HG03469 (cell line): ENCODE measurements around the gene LRRC8D.

Experiments
- ATAC-seq: cut with Tn5 transposase; IDR thresholded peaks from one replicate; pipeline ENCODE4 v1.9.1; 2021; ENCODE audit warnings: mild to moderate bottlenecking, moderate library complexity, moderate number of reproducible peaks; ENCODE audit not compliant: unreplicated experiment

LRRC8D gene

GRCh38 chr1:89806616-89807015 lies 14.2 kb upstream of the LRRC8D start:
- ATAC-seq, result no peak

DNA sequence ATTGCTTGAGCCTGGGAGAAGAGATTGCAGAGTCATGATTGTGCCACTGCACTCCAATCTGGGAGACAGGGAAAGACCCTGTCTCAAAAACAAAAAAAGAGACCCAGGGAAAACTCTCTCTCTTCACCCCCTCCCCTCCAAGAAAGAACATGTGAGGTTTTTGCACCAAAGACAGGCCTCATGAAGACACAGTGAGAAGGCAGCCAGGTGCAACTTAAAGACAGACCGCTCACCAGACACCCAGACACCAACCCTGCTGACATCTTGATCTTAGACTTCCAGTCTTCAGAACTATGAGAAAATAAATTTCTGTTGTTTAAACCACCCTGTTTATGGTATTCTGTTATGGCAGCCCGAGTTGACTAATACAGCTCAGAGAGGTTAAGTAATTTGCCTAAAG lies 13.3 kb upstream of the LRRC8D start:
- ATAC-seq, result no peak

GRCh38 chr1:89807983-89808382 lies 12.8 kb upstream of the LRRC8D start:
- no peak for ATAC-seq

DNA sequence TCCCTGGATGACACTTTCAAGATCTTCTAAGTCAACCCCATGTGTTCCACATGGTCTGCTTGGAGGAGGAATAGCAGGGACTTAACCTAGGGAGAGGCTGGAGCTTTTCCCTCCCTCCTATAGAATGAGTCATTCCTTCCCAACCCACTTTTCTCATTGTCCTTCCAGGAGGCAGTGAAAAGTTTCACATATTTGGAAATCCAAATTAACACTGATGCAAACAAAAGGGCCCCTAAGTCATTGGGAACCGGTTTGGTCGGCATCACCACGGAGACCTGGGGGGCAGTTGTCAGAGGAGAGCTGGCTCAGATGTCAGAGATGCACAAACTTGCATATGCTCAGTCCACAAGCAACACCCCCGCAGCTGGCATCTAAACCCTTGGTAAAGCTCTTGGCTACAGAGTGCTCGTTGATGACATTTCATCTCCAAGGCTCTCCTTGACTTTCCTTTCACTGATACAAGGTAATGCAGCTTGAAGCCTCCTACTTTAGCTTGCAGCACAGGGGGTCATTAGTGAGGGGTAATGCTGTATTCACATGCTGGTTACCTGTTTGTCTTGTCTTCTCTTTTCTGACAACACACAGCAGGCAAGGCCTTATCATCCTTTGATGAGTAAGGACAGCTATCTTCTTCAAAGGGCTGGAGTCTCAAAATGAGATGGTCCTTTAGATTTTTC lies 12.3 kb upstream of the LRRC8D start:
- no peak for ATAC-seq

DNA sequence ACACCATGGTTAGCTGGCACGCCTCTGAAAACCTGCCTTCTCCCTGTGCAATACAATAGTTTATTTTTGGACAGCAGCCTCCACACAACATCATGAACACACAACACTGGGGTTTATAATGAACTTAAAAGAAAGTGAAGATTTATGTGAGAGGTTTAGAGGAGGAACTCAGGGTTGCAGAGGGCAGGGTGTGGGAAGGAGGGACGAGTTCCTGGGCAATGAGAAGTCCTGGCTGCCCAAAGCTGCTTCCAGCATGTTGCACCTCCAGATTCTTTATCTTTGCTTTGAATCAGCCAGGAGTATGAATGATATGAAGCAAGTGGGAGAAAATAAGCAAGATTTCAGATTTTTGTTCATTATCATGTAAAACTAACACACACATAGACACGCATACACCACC lies 11.3 kb upstream of the LRRC8D start:
- no peak for ATAC-seq

DNA sequence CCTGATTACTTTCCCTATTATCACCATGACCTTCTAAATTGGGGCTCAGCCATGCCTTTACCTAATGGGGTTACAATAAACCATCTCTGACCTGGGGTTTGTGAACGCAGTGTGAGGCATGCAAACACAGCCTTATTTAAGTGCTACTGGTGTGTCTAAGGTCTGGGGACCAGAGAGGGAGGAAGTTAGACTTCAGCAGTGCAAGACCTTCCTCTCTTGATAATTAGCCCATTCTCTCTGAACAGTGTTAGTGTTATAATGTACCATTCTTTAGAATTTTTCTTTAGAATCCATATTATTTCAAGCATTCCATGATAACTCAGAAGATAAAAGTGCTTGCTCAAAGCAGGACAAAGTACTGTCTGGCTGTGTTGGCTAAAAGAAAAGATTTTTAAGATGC lies 10.5 kb upstream of the LRRC8D start:
- no peak for ATAC-seq

DNA sequence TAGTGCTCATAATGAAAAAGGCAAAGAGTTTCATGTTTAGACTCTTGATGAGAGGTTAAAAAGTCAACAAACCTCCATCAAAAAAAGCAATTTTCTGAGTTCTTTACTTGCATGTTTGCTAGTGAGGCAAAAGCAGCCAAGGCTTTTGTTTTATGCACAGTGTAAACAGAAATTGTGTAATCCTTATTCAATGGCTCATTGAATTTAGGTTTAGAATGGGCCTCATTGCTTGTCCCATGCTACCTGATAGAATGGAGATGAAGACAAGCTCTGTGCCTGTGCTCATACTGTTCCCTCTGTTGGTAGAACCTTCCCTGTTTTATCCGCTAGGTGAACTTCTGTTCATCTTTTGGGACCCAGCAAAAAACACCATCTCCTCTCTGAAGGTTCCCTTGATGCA lies 10.0 kb upstream of the LRRC8D start:
- no peak for ATAC-seq

- no peak for ATAC-seq
Measured at GRCh38 chr1:89812992-89813391, 7.8 kb upstream of the LRRC8D start.

GRCh38 chr1:89815040-89815439 lies 5.8 kb upstream of the LRRC8D start:
- ATAC-seq, result no peak

DNA sequence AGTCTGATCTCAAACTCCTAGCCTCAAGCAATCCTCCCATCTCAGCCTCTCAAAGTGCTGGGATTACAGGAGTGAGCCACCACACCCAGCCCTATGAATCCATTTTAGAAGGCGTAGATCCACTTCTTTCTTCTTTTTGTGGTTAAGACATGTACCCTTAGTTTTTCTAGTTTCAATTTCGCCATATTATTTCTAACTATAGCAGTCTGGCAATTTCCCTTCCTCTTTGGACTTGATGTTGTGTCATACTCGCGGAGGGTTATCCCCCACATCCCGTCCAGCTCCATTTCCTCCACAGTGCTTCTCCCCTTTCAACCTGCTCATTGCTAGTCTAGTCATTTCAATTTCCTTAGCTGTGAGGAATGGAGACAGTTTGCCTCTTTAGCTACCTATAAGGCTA lies 5.2 kb upstream of the LRRC8D start:
- peak; percentile 60 for ATAC-seq

DNA sequence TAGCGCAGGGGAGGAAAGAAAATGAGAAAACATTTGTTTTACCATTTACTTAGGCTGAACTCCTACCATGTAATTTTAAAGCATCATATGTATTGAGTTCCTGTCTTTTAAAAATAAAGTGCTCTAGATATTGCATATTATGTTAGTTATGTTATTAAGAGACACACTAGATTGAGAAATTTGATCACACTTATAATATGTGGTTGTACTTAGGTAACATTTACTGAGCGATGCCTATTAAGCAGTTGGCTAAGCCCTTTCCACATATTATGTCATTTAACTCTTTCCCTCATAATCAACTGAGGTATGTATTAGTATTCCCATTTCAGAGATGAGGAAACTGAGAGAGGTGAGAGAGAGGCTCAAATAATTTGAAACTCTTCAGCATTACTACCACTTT lies 4.5 kb upstream of the LRRC8D start:
- no peak for ATAC-seq

GRCh38 chr1:89821322-89822108 lies 683 bp downstream of the LRRC8D start:
- ATAC-seq, result peak; percentile 34

GRCh38 chr1:89822109-89822962 lies 1.5 kb downstream of the LRRC8D start:
- no peak for ATAC-seq

GRCh38 chr1:89822999-89823628 lies 2.3 kb downstream of the LRRC8D start:
- no peak for ATAC-seq

DNA sequence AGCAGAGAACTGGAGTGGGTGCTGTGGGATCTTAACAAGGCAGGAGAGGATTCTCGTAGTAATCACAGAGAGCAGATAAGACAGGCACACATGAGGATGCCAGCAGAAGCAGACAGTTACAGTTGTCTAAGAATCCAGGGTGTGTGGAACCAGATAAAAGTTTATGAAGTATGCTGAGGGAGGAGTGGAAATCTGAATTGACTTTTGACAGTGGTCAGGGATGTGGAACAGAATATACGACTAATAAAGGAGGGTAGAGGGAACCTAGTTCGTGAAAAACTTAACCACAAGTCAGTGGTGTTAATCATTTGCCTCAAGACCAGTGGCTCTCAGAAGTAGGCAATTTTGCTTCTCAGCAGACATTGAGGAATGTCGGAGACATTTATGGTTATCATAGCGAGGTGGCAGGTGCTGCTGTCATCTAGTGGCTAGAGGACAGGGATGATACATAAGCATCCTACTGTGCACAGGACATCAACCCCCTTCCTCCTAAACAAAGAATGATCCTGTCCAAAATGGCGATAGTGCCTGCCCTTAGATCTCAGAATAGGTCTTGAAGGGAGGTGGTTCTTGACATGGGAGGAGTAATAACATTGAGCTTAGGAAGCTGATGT lies 3.0 kb downstream of the LRRC8D start:
- no peak for ATAC-seq

DNA sequence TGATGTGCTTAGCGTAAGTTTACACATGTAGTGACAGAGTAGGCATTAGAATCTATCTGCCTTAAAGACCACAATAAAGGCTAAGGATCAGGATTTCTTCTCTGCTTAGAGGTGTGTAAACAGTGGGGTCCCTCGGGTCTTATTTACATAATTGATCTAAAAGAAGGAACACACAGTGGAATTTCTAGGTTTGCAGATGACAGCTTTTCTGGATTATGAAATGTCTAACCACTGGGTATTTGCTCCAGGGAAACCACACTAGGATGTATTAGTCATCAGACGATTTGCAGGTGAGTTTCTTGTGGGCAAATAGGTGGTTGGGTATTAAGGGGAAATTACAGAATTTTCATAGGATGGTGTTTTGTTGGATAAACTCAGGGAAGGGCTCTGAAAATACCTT lies 5.8 kb downstream of the LRRC8D start:
- no peak for ATAC-seq

GRCh38 chr1:89827330-89827729 lies 6.5 kb downstream of the LRRC8D start:
- ATAC-seq, result no peak

GRCh38 chr1:89827902-89828301 lies 7.1 kb downstream of the LRRC8D start:
- no peak for ATAC-seq

DNA sequence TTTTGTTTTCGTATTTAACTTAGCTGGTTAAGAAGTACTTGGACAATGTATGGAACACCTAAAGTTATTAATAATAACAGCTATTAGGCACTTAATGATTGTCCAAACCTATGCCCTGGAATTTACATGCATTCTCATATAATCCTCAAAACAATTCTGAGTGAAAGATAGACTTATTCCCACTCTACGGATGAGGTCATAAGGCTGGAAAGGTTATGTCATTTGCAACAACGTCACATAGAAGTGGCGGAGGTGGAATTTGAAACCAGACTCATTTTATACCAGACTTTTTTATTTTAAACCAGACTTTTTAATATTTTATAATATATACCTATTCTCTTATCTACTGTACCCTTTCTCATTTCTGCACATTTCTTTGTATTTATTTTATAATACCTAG lies 8.4 kb downstream of the LRRC8D start:
- no peak for ATAC-seq

DNA sequence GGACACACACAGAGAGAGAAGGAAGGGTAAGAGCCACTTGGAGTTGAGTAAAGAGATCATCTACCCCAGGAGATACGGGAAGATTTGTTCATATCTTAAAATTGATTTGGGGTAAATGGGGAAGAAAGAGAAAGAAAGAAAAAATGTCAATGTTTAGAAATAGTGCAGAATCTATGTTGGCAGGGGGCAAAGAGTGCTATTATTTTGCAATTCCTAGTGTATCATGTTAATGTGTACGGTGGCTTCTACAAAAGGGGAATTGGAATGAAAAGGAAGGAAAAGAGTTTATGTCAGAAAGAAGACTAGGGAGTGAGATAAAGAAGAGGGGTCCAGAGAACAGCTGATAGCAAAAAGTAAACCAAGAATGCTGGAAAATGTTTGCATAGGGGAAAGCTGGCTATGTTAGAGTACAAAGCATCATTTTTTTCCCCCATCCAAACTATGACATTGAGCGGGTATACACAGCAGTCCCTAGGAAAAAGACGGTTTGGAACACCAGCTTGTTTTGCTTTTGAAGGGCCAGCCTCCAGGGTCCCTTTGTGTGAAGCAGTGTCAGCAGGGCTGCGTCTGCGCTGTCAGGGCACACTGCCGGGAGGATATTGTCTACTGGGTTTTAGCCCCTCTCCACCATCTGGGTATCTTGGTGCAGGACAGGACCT lies 10.8 kb downstream of the LRRC8D start:
- no peak for ATAC-seq
